ENCODE results near the gene ZNF772. TPM values are rescaled to one million over a fixed set of nuclear protein-coding genes. Genes with fewer than 3 reads are reported as not detected.

Gene ZNF772
- total RNA-seq, 1 experiment from 2014 or later, result 11.4 TPM

GRCh38 chr19:57436417-57436816 lies 40.9 kb downstream of the ZNF772 start:
- H3K4me3 Mint-ChIP-seq (ENCODE audit: low read depth, unreplicated experiment), result peak overlapping the region; percentile 94
- BruUV-seq (replicated peaks), result no TSS peak
- peaks cover 19% of the 10 kb centered on the region for H3K9me3 Mint-ChIP-seq (ENCODE audit: low read depth, unreplicated experiment)
- CTCF ChIA-PET, result no interaction called here
- no peak for DNase-seq
- H3K27me3 Mint-ChIP-seq (ENCODE audit: unreplicated experiment), result no peaks in the 10 kb centered on the region
- peaks cover 21% of the 10 kb centered on the region for H3K4me1 Mint-ChIP-seq (ENCODE audit: low read depth, unreplicated experiment)
- no peak for TF ChIP-seq CTCF (IDR thresholded peaks at IDR 0.05; ENCODE audit: unreplicated experiment)
- peak overlapping the region; percentile 69 for H3K27ac Mint-ChIP-seq (ENCODE audit: unreplicated experiment)
- intact Hi-C loops (cut with micrococcal nuclease; ENCODE audit: unreplicated experiment), result loop anchor here (10.0 kb wide), 1 partner anchor 568 kb away; the partner anchor contains the start of gene ZNF606
- peaks cover 31% of the 10 kb centered on the region for H3K36me3 Mint-ChIP-seq (ENCODE audit: insufficient read depth, unreplicated experiment)

- Mint-ChIP-seq H3K4me3 (ENCODE audit: low read depth, unreplicated experiment) (peak within 1 kb of the TSS; percentile 94), H3K27ac (ENCODE audit: unreplicated experiment) (peak within 1 kb of the TSS; percentile 69), H3K9me3 (ENCODE audit: low read depth, unreplicated experiment) (peaks cover 16% of the 10 kb centered on the region), H3K27me3 (ENCODE audit: unreplicated experiment) (no peaks in the 10 kb centered on the region), H3K4me1 (ENCODE audit: low read depth, unreplicated experiment) (peaks cover 21% of the 10 kb centered on the region), H3K36me3 (ENCODE audit: insufficient read depth, unreplicated experiment) (peaks cover 28% of the 10 kb centered on the region)
- intact Hi-C loops (cut with micrococcal nuclease; ENCODE audit: unreplicated experiment), result loop anchor here (10.0 kb wide), 1 partner anchor 569 kb away; the partner anchor contains the start of gene ZNF606
- TF ChIP-seq CTCF (IDR thresholded peaks at IDR 0.05; ENCODE audit: unreplicated experiment), result no peak
- peak; percentile 99 for DNase-seq
- CTCF ChIA-PET, result interaction anchor here (0.6 to 1.0 kb wide), 2 partner anchors 16 to 46 kb away, joined by 3 to 7 read pairs; partner anchors contain the start of gene ZNF548
- no TSS peak for BruUV-seq (replicated peaks)
Observed at GRCh38 chr19:57435062-57435978, 42.0 kb downstream of the ZNF772 start, which contains the start of gene ZNF749. TSS of gene ZNF749 (plus strand) at chr19:57435325. CDS start at chr19:57435579, 254 bp downstream.

- Mint-ChIP-seq H3K36me3 (ENCODE audit: insufficient read depth, unreplicated experiment) (peaks cover 21% of the 10 kb centered on the region), H3K4me1 (ENCODE audit: low read depth, unreplicated experiment) (peaks cover 21% of the 10 kb centered on the region), H3K9me3 (ENCODE audit: low read depth, unreplicated experiment) (peaks cover 10% of the 10 kb centered on the region), H3K27me3 (ENCODE audit: unreplicated experiment) (no peaks in the 10 kb centered on the region), H3K4me3 (ENCODE audit: low read depth, unreplicated experiment) (peak overlapping the region; percentile 94), H3K27ac (ENCODE audit: unreplicated experiment) (peak overlapping the region; percentile 69)
- CTCF ChIA-PET, result interaction anchor here (1.0 kb wide), 1 partner anchor 45 kb away, joined by 3 read pairs; the partner anchor contains the start of gene ZNF548
- DNase-seq, result no peak
- intact Hi-C loops (cut with micrococcal nuclease; ENCODE audit: unreplicated experiment), result loop anchor here (10.0 kb wide), 1 partner anchor 570 kb away; the partner anchor contains the start of gene ZNF606
- no peak for TF ChIP-seq CTCF (IDR thresholded peaks at IDR 0.05; ENCODE audit: unreplicated experiment)
- TSS peak; percentile 89 for BruUV-seq (replicated peaks)
Observed at GRCh38 chr19:57434386-57435061, 42.8 kb downstream of the ZNF772 start.

GRCh38 chr19:57421037-57421436 lies 56.3 kb downstream of the ZNF772 start:
- TSS peak; percentile 15 for BruUV-seq (replicated peaks)
- CTCF ChIA-PET, result no interaction called here
- H3K36me3 Mint-ChIP-seq (ENCODE audit: insufficient read depth, unreplicated experiment), result peaks cover 50% of the 10 kb centered on the region
- H3K9me3 Mint-ChIP-seq (ENCODE audit: low read depth, unreplicated experiment), result peaks cover 20% of the 10 kb centered on the region
- H3K4me1 Mint-ChIP-seq (ENCODE audit: low read depth, unreplicated experiment), result no peaks in the 10 kb centered on the region
- no peak for DNase-seq
- H3K27ac Mint-ChIP-seq (ENCODE audit: unreplicated experiment), result no peak overlapping the region
- no peak overlapping the region for H3K4me3 Mint-ChIP-seq (ENCODE audit: low read depth, unreplicated experiment)
- TF ChIP-seq CTCF (IDR thresholded peaks at IDR 0.05; ENCODE audit: unreplicated experiment), result no peak
- intact Hi-C loops (cut with micrococcal nuclease; ENCODE audit: unreplicated experiment), result no loop called here
- H3K27me3 Mint-ChIP-seq (ENCODE audit: unreplicated experiment), result no peaks in the 10 kb centered on the region
